ENCODE measurements around the gene PLA2G4C. TPM values are rescaled to one million over a fixed set of nuclear protein-coding genes. Genes with fewer than 3 reads are reported as not detected.

The PLA2G4C gene
- total and polyA plus RNA-seq, 4 donors = 6.4 to 21.6 (median 10.2) TPM

DNA sequence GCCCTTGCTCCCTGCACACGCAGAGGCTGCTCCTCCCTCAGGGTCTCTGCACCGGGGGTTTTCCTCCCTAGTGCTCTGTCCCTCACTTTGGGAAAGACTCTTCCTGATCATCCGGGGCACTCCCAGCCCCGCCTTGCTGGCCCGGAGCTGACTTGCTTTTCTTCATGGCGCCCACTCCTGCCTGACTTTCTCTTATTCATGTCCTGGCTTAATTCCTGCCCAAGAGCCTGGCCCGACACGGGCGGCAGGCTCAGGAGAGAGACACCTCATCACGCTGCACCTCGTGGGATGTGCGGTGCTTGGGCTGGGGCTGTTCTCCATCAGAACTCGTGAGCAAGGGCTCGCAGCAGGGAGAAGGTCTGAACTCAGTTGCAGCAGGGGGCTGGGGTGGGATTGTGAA, 11.8 kb upstream of the PLA2G4C start:
- TF ChIP-seq, protein P1, sequence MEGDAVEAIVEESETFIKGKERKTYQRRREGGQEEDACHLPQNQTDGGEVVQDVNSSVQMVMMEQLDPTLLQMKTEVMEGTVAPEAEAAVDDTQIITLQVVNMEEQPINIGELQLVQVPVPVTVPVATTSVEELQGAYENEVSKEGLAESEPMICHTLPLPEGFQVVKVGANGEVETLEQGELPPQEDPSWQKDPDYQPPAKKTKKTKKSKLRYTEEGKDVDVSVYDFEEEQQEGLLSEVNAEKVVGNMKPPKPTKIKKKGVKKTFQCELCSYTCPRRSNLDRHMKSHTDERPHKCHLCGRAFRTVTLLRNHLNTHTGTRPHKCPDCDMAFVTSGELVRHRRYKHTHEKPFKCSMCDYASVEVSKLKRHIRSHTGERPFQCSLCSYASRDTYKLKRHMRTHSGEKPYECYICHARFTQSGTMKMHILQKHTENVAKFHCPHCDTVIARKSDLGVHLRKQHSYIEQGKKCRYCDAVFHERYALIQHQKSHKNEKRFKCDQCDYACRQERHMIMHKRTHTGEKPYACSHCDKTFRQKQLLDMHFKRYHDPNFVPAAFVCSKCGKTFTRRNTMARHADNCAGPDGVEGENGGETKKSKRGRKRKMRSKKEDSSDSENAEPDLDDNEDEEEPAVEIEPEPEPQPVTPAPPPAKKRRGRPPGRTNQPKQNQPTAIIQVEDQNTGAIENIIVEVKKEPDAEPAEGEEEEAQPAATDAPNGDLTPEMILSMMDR (IDR thresholded peaks at IDR 0.05; ENCODE audit: control extremely low read depth, extremely low read depth) = no peak
- no peak overlapping the region for H3K9ac ChIP-seq (ENCODE audit: insufficient read depth in 1 of 2, low read length in 2 of 2)
- peak overlapping the region in 1 of 2 donors; percentile 69 for H3K27ac ChIP-seq (ENCODE audit: low read depth in 1 of 2, low read length in 1 of 2)
- 63 to 69% methylated on average over 14 of the region's 14 CpGs for whole genome bisulfite sequencing, 2 donors
- no peaks in the 10 kb centered on the region for H3K9me3 ChIP-seq (ENCODE audit: control insufficient read depth in 4 of 4, insufficient read depth in 3 of 4, low read length in 3 of 4)
- DNase-seq (no peak), ATAC-seq (ENCODE audit: insufficient read depth, low FRiP score) (no peak)
- H3K27me3 ChIP-seq (ENCODE audit: control insufficient read depth in 3 of 3, insufficient read depth in 3 of 3, low read length in 2 of 3) = no peaks in the 10 kb centered on the region
- no peak overlapping the region for H3K4me3 ChIP-seq
- peaks cover 0 to 13% (median 12%) of the 10 kb centered on the region in 4 donors for H3K36me3 ChIP-seq (ENCODE audit: control insufficient read depth in 4 of 4, insufficient read depth in 4 of 4, low read length in 4 of 4)
- H3K4me1 ChIP-seq (ENCODE audit: control insufficient read depth in 5 of 5, insufficient read depth in 5 of 5, low read length in 5 of 5) = peaks cover 0 to 5% (median 0%) of the 10 kb centered on the region in 5 donors

DNA sequence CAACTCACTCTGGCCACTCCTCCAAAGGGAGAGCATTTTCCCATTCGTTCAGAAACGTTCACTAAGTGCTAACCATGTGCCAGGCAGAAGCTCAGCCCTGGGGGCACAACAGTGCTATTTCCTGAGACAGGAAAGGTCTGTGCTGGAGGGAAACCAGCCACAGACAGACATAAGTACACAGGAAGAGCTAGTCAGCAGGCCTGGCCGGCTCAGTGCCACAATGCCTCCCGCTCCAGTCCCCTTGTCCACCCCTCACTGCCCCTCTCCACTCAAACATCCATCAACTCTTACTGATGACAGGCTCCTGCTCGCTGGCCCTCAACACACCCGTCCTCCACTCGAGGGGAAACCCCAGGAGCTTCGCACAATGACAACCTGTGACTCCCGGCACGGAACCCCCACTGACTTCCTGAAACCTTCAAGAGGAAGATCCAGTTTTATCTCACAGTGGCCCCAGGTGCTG, 11.3 kb upstream of the PLA2G4C start:
- peaks cover 0 to 6% (median 0%) of the 10 kb centered on the region in 5 donors for H3K4me1 ChIP-seq (ENCODE audit: control insufficient read depth in 5 of 5, insufficient read depth in 5 of 5, low read length in 5 of 5)
- TF ChIP-seq, protein P1 (IDR thresholded peaks at IDR 0.05; ENCODE audit: control extremely low read depth, extremely low read depth) = no peak
- H3K36me3 ChIP-seq (ENCODE audit: control insufficient read depth in 4 of 4, insufficient read depth in 4 of 4, low read length in 4 of 4) = peaks cover 0 to 11% (median 9%) of the 10 kb centered on the region in 4 donors
- H3K27me3 ChIP-seq (ENCODE audit: control insufficient read depth in 3 of 3, insufficient read depth in 3 of 3, low read length in 2 of 3) = no peaks in the 10 kb centered on the region
- WGBS, 2 donors = 23 to 45% methylated on average over 10 of the region's 10 CpGs
- H3K9me3 ChIP-seq (ENCODE audit: control insufficient read depth in 4 of 4, insufficient read depth in 3 of 4, low read length in 3 of 4) = no peaks in the 10 kb centered on the region
- ATAC-seq (ENCODE audit: insufficient read depth, low FRiP score) (no peak), DNase-seq (peak; percentile 35 to 73 (median 49))
- H3K4me3 ChIP-seq = no peak overlapping the region
- no peak overlapping the region for H3K9ac ChIP-seq (ENCODE audit: insufficient read depth in 1 of 2, low read length in 2 of 2)
- H3K27ac ChIP-seq (ENCODE audit: low read depth in 1 of 2, low read length in 1 of 2) = peak overlapping the region in 1 of 2 donors; percentile 69

DNA sequence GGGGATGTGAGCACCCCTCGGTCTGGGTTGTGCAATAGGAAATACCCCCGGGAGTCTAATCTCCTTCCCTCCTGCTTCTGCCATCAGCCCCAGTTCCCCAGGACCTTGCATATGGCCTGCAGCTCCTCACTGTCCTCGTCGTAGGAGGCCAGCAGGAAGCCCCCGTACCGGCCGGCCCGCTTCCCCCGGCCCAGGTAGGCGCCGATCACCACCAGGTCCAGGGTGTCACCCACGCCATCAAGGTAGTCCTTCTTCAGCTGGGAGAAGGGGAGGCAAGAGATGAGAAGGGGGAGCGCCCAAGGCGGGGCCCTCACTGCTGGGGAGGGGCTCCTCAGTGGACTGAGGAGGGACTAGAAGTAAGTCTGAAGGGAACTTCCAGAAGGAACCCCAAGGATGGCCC, 10.4 kb upstream of the PLA2G4C start:
- ATAC-seq (ENCODE audit: insufficient read depth, low FRiP score) = no peak
- H3K9ac ChIP-seq (ENCODE audit: insufficient read depth in 1 of 2, low read length in 2 of 2) = no peak overlapping the region
- H3K27me3 ChIP-seq (ENCODE audit: control insufficient read depth in 3 of 3, insufficient read depth in 3 of 3, low read length in 2 of 3) = no peaks in the 10 kb centered on the region
- no peak overlapping the region for H3K4me3 ChIP-seq
- no peak for DNase-seq
- 85 to 89% methylated on average over 13 to 14 of the region's 14 CpGs for WGBS, 2 donors
- peaks cover 0 to 14% (median 7%) of the 10 kb centered on the region in 4 donors for H3K36me3 ChIP-seq (ENCODE audit: control insufficient read depth in 4 of 4, insufficient read depth in 4 of 4, low read length in 4 of 4)
- peaks cover 0 to 6% (median 0%) of the 10 kb centered on the region in 5 donors for H3K4me1 ChIP-seq (ENCODE audit: control insufficient read depth in 5 of 5, insufficient read depth in 5 of 5, low read length in 5 of 5)
- TF ChIP-seq, protein P1 (IDR thresholded peaks at IDR 0.05; ENCODE audit: control extremely low read depth, extremely low read depth) = no peak
- no peaks in the 10 kb centered on the region for H3K9me3 ChIP-seq (ENCODE audit: control insufficient read depth in 4 of 4, insufficient read depth in 3 of 4, low read length in 3 of 4)
- no peak overlapping the region for H3K27ac ChIP-seq (ENCODE audit: low read depth in 1 of 2, low read length in 1 of 2)

GRCh38 chr19:48120505-48120904, 9.9 kb upstream of the PLA2G4C start:
- H3K4me1 ChIP-seq (ENCODE audit: control insufficient read depth in 5 of 5, insufficient read depth in 5 of 5, low read length in 5 of 5) = peaks cover 0 to 6% (median 0%) of the 10 kb centered on the region in 5 donors
- ATAC-seq (ENCODE audit: insufficient read depth, low FRiP score) (no peak), DNase-seq (no peak)
- H3K9me3 ChIP-seq (ENCODE audit: control insufficient read depth in 4 of 4, insufficient read depth in 3 of 4, low read length in 3 of 4) = no peaks in the 10 kb centered on the region
- H3K36me3 ChIP-seq (ENCODE audit: control insufficient read depth in 4 of 4, insufficient read depth in 4 of 4, low read length in 4 of 4) = peaks cover 0 to 14% (median 11%) of the 10 kb centered on the region in 4 donors
- H3K9ac ChIP-seq (ENCODE audit: insufficient read depth in 1 of 2, low read length in 2 of 2) = no peak overlapping the region
- TF ChIP-seq, protein P1 (IDR thresholded peaks at IDR 0.05; ENCODE audit: control extremely low read depth, extremely low read depth) = no peak
- no peaks in the 10 kb centered on the region for H3K27me3 ChIP-seq (ENCODE audit: control insufficient read depth in 3 of 3, insufficient read depth in 3 of 3, low read length in 2 of 3)
- 98 to 100% methylated on average over 2 of the region's 2 CpGs for WGBS, 2 donors
- no peak overlapping the region for H3K4me3 ChIP-seq
- H3K27ac ChIP-seq (ENCODE audit: low read depth in 1 of 2, low read length in 1 of 2) = no peak overlapping the region
